Measurements from ENCODE around the gene IPCEF1.

The IPCEF1 gene

GRCh38 chr6:154292066-154292465 is 64.5 kb downstream of the IPCEF1 start:
- ChIA-PET POLR2A (no interaction called here), CTCF (no interaction called here)
- DNase-seq (ENCODE audit: extremely low spot score): no peak
- TF ChIP-seq PKNOX1 (IDR thresholded peaks at IDR 0.05) (no peak), SP1 (IDR thresholded peaks at IDR 0.05) (no peak), TARDBP (IDR thresholded peaks at IDR 0.05) (no peak), SUZ12 (IDR thresholded peaks at IDR 0.05) (no peak), FOXA1 (IDR thresholded peaks at IDR 0.05) (no peak), L3MBTL2 (conservative IDR thresholded peaks at IDR 0.05) (no peak)

- POLR2A ChIA-PET: no interaction called here
- TF ChIP-seq L3MBTL2 (conservative IDR thresholded peaks at IDR 0.05): no peak
- no peak for TF ChIP-seq ARNT (IDR thresholded peaks at IDR 0.05)
- TF ChIP-seq BHLHE40 (IDR thresholded peaks at IDR 0.05; ENCODE audit: borderline replicate concordance): no peak
- TF ChIP-seq NFRKB (IDR thresholded peaks at IDR 0.05): no peak
- TF ChIP-seq SP1 (IDR thresholded peaks at IDR 0.05): no peak
- no peak for TF ChIP-seq ELF4 (IDR thresholded peaks at IDR 0.05)
- TF ChIP-seq SUZ12 (IDR thresholded peaks at IDR 0.05): no peak
- TF ChIP-seq FOXK2 (IDR thresholded peaks at IDR 0.05): no peak
- no peak for TF ChIP-seq LEF1 (IDR thresholded peaks at IDR 0.05; ENCODE audit: borderline replicate concordance)
- TF ChIP-seq PKNOX1 (IDR thresholded peaks at IDR 0.05): no peak
- TF ChIP-seq HDGF (IDR thresholded peaks at IDR 0.05; ENCODE audit: borderline replicate concordance): no peak
- TF ChIP-seq FOXA1 (IDR thresholded peaks at IDR 0.05): no peak
- TF ChIP-seq CTBP1 (IDR thresholded peaks at IDR 0.05; ENCODE audit: borderline replicate concordance): no peak
- TF ChIP-seq FOXM1 (IDR thresholded peaks at IDR 0.05; ENCODE audit: borderline replicate concordance): no peak
- TF ChIP-seq TARDBP (IDR thresholded peaks at IDR 0.05): no peak
- CTCF ChIA-PET: no interaction called here
- DNase-seq (ENCODE audit: extremely low spot score): no peak
Measured at GRCh38 chr6:154289818-154290508, 66.6 kb downstream of the IPCEF1 start.

GRCh38 chr6:154285826-154286225 is 70.8 kb downstream of the IPCEF1 start:
- no peak for DNase-seq (ENCODE audit: extremely low spot score)
- ChIA-PET CTCF (no interaction called here), POLR2A (no interaction called here)
- TF ChIP-seq ARNT (IDR thresholded peaks at IDR 0.05) (no peak), HDGF (IDR thresholded peaks at IDR 0.05; ENCODE audit: borderline replicate concordance) (no peak), ELF4 (IDR thresholded peaks at IDR 0.05) (no peak), L3MBTL2 (conservative IDR thresholded peaks at IDR 0.05) (no peak), CTBP1 (IDR thresholded peaks at IDR 0.05; ENCODE audit: borderline replicate concordance) (no peak), SP1 (IDR thresholded peaks at IDR 0.05) (no peak), TARDBP (IDR thresholded peaks at IDR 0.05) (no peak), PKNOX1 (IDR thresholded peaks at IDR 0.05) (no peak), LEF1 (IDR thresholded peaks at IDR 0.05; ENCODE audit: borderline replicate concordance) (no peak), ZNF384 (IDR thresholded peaks at IDR 0.05) (no peak), FOXM1 (IDR thresholded peaks at IDR 0.05; ENCODE audit: borderline replicate concordance) (no peak), FOXK2 (IDR thresholded peaks at IDR 0.05) (no peak), BHLHE40 (IDR thresholded peaks at IDR 0.05; ENCODE audit: borderline replicate concordance) (no peak), FOXA1 (IDR thresholded peaks at IDR 0.05) (no peak), SUZ12 (IDR thresholded peaks at IDR 0.05) (no peak), NFRKB (IDR thresholded peaks at IDR 0.05) (no peak)

- DNase-seq (ENCODE audit: extremely low spot score): no peak
- CTCF ChIA-PET: no interaction called here
- POLR2A ChIA-PET: no interaction called here
- TF ChIP-seq NFRKB (IDR thresholded peaks at IDR 0.05): no peak
- TF ChIP-seq SUZ12 (IDR thresholded peaks at IDR 0.05): no peak
- no peak for TF ChIP-seq L3MBTL2 (conservative IDR thresholded peaks at IDR 0.05)
- no peak for TF ChIP-seq LEF1 (IDR thresholded peaks at IDR 0.05; ENCODE audit: borderline replicate concordance)
- no peak for TF ChIP-seq ARNT (IDR thresholded peaks at IDR 0.05)
- no peak for TF ChIP-seq FOXM1 (IDR thresholded peaks at IDR 0.05; ENCODE audit: borderline replicate concordance)
- no peak for TF ChIP-seq FOXK2 (IDR thresholded peaks at IDR 0.05)
- no peak for TF ChIP-seq PKNOX1 (IDR thresholded peaks at IDR 0.05)
- no peak for TF ChIP-seq ELF4 (IDR thresholded peaks at IDR 0.05)
- no peak for TF ChIP-seq SP1 (IDR thresholded peaks at IDR 0.05)
- TF ChIP-seq ZNF384 (IDR thresholded peaks at IDR 0.05): no peak
- TF ChIP-seq TARDBP (IDR thresholded peaks at IDR 0.05): no peak
- no peak for TF ChIP-seq BHLHE40 (IDR thresholded peaks at IDR 0.05; ENCODE audit: borderline replicate concordance)
- TF ChIP-seq CTBP1 (IDR thresholded peaks at IDR 0.05; ENCODE audit: borderline replicate concordance): no peak
- no peak for TF ChIP-seq HDGF (IDR thresholded peaks at IDR 0.05; ENCODE audit: borderline replicate concordance)
- no peak for TF ChIP-seq FOXA1 (IDR thresholded peaks at IDR 0.05)
Measured at GRCh38 chr6:154284313-154284853, 72.2 kb downstream of the IPCEF1 start.

- CTCF ChIA-PET: interaction anchor here (0.7 kb wide), 1 partner anchor 255 kb away, joined by 3 read pairs; no protein-coding TSS in a partner anchor
- POLR2A ChIA-PET: no interaction called here
- no peak for DNase-seq (ENCODE audit: extremely low spot score)
- TF ChIP-seq SUZ12 (IDR thresholded peaks at IDR 0.05) (no peak), FOXK2 (IDR thresholded peaks at IDR 0.05) (no peak), ELF4 (IDR thresholded peaks at IDR 0.05) (no peak), ARNT (IDR thresholded peaks at IDR 0.05) (no peak), SP1 (IDR thresholded peaks at IDR 0.05) (no peak), CTBP1 (IDR thresholded peaks at IDR 0.05; ENCODE audit: borderline replicate concordance) (no peak), HDGF (IDR thresholded peaks at IDR 0.05; ENCODE audit: borderline replicate concordance) (no peak), LEF1 (IDR thresholded peaks at IDR 0.05; ENCODE audit: borderline replicate concordance) (no peak), PKNOX1 (IDR thresholded peaks at IDR 0.05) (no peak), FOXA1 (IDR thresholded peaks at IDR 0.05) (no peak), NFRKB (IDR thresholded peaks at IDR 0.05) (no peak)
Measured at GRCh38 chr6:154280521-154280920, 76.1 kb downstream of the IPCEF1 start.
